NCI-H1105 (cell line): ENCODE measurements around the gene ZSWIM7.
"Not testable (repeated sequence)": the region's sequence is repeated elsewhere in the genome, so short reads cannot be mapped to it uniquely, and the experiment has no call there.

Source experiments
- DNase-seq: peaks from one replicate; lab custom pipeline; 2025; lab: John Stamatoyannopoulos, UW

The ZSWIM7 gene

GRCh38 chr17:15957608-15958307 is 41.7 kb downstream of the ZSWIM7 start:
- no peak for DNase-seq

DNA sequence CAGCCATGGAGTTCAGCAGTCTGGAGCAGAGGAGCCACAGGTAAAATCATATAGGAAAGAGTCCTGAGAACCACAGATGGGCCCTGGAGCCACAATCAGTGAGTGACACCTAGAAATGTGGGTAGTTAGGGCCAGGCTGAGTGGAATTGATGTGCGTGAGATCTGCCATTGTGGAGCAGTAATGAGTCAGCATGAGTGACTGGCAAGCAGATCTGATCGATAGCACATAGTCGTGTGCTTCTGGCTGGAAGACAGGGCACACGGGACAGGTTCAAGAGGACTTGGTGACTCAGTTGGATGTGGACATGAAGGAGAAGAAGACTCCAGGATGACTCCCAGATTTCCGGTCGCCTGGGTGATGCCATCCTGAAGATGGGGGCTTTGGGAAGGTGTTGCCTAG is 42.3 kb downstream of the ZSWIM7 start:
- DNase-seq: no peak

DNA sequence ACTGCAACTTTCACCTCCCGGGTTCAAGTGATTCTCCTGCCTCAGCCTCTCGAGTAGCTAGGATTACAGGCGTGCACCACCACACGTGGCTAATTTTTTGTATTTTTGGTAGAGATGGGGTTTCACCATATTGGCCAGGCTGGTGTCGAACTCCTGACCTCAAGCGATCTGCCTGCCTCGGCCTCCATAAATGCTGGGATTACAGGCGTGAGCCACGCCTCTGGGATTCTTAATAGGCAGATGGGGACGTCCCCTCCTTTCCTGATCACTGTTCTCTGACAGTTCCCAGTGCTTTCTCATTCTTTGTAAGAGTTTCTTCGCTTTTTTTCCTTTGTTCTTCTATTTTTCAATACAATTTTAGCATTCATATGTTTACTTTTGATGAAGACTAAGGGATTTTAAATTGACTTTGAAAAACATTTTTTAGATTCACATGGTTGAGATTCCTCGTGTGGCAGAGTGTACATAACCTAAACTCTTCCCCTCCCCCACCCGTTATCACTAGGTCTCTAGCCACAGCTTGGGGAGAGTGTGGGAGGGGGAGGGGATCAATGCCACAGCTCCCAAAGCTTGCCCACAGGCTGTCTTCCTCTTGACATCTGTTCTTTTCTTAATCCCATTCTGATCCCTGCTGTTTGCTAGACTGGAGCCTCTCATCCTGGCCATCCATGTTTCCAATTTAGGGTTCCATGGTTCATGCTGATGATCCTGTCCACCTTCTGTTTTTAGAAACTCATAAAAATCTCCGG is 43.5 kb downstream of the ZSWIM7 start:
- DNase-seq: no peak

- no peak for DNase-seq
These were observed 45.3 kb downstream of the ZSWIM7 start for GRCh38 chr17:15954222-15954621.

- DNase-seq: no peak
These were observed 46.4 kb downstream of the ZSWIM7 start for GRCh38 chr17:15952916-15953790.

DNA sequence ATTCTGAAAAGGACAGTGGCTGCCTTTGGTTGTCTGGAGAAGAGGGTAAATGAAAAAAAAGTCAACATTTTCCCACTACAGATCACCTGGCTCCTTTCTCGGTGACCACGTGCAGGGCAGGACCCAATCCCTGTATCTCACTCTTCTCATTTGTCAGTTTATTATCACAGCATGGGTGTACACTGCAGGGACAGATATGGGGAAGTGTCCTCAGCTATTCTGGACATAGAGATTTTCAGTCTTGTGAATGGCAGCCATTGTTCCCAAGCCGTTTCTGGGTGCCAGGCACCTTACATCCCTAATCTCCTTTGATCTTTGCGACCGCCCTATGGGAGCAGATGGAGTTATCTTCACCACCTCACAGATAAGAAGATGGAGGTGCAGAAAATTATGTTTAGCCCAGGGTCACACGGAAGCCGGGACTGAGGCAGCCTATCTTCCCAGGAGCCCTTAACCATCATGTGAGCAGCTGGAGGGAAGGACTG is 47.4 kb downstream of the ZSWIM7 start:
- DNase-seq: no peak

DNA sequence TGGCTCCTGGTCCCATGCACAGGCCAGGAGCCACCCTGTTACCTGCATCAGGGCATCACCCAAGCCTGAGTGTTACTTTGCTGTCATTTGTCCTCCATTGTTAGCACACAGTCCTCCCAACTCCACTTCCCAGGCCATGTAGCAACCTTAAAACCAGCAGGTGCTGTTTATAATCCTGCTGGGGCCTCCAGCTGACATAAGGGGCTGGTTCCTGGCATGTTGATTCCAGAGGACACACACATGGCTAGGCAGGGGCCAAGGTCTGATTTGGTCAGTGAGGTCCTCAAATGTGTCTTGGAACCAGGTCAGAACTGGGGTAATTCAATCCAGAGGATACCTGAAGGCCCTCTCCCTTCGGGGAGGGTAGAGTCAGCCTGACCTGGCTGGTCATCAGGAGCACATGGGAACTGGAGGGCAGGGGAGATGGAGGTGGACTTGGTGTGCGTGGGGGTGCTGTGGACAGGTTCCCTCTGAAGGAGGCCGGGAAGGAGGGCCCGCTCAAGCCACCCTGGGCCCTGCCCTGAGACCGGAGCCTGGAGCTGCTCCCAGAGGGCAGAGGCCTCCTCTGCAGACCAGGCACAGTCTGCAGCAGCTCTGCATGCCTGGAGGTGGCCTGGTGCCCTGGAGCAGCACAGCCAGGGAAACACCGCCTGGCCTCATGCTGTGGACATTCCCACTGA is 48.0 kb downstream of the ZSWIM7 start:
- no peak for DNase-seq

DNA sequence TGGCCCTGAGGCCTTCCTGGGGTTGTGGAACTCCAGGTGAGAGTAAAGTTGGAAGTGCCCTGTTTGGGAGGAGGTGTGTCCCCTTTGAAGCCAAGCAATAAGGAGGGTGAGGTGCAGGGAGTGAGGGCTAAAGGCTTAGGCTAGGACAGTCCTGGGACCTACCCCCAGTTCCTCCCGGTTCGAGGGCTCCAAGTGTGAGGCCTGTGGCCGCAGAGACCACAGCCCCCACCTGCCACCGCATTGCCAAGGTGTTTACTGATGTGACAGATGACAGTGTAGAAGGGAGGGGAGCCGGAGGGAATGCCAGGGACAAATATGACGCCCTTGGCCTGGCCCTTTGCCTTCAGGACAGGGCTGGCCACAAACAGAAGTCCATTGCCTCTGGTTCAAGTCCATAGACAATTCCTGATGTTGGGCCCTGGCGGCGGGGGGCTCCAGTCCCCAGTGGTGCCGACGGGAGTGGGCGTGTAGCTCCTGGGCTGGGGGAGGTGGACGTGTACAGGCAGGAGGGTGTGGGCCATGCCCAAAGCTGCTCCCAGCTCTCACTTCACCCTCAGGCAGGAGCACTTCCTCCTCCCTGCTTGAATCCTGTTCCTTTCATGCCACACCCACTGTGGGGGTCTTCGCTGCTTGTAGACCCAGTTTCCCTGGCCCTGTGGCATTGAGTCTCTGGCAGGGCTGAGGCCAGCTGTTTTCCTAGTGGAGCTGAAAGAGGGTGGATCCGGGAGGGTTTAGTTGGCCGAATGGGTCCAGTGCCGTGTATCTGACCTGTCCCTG is 51.3 kb downstream of the ZSWIM7 start:
- no peak for DNase-seq

- DNase-seq: no peak
These were observed 52.2 kb downstream of the ZSWIM7 start for GRCh38 chr17:15947271-15947670.

DNA sequence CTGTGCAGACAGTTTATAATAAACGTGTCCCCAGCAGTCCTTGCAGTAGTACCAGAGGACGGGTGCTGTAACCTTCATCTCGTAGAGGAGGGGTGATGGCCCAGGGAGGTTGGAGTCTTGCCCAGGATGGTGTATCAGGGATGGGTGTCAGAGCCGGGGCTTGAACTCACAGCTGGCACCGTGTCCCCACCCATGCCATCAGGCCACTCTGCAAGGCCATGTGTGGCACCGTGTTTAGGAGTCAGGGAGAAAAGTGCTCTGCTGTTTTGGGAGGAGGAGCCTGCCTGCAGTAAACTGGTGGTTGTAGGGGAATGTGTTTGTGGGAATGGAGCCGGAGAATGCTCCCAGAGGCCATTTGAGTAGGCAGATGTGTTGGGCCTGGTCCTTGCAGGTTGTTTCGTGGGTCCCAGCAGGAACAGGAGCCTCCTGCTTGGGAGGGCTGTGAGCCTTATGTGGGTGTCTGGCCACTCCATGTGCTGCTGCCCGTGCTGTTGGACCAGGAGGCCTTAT is 52.8 kb downstream of the ZSWIM7 start:
- no peak for DNase-seq

- DNase-seq: no peak
These were observed 53.8 kb downstream of the ZSWIM7 start for GRCh38 chr17:15945527-15946191.

GRCh38 chr17:15944759-15945526 is 54.6 kb downstream of the ZSWIM7 start, which contains the start of gene ADORA2B:
Gene ADORA2B, plus strand, starts transcription at chr17:15945130. Its CDS starts 119 bp downstream, at chr17:15945249.
- DNase-seq: peak; percentile 57

GRCh38 chr17:15943971-15944758 is 55.3 kb downstream of the ZSWIM7 start:
- DNase-seq: no peak

DNA sequence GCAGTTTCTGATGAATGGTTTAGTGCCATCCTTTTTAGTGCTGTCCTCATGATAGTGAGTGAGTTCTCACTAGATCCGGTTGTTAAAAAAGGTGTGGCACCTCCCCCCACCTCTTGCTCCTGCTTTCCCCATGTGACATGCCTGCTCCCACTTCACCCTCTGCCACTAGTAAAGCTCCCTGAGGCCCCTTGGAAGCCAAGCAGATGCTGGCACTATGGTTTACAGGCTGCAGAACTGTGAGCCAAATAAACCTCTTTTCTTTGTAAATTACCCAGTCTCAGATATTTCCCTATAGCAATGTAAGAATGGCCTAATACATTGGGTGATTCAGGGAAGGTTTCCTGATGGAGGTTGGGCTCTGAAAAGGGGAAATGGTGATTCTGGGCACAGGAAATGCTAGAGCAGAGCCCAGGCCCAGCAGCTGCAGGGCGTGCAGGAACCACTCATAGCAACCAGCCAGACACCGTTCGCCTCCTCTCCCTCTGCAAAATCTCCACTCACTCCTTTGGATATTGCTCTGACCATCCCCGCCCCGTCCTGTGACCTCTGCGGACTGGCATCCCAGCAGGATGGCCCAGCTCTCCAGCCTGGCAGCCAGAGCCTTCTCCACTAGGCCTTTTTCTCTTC is 57.2 kb downstream of the ZSWIM7 start:
- no peak for DNase-seq

DNA sequence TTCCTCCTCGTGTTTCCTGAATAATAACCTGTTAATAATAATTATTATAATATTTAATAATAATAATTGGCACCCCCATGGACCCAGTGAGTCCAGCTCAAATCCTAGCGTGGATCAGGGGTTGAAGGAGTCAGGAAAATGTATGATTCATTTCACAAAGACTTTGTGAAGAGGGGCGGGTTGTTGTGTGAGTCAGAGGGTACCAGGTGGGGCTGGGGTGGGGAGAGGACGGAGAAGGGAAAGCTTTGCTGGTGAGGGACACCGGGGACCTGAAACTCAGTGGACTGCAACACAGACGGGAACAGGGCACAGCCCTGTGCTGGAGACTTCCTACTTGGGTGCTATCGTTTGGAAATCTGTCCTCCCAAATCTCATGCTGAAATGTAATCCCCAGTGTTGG is 57.7 kb downstream of the ZSWIM7 start:
- DNase-seq: no peak

DNA sequence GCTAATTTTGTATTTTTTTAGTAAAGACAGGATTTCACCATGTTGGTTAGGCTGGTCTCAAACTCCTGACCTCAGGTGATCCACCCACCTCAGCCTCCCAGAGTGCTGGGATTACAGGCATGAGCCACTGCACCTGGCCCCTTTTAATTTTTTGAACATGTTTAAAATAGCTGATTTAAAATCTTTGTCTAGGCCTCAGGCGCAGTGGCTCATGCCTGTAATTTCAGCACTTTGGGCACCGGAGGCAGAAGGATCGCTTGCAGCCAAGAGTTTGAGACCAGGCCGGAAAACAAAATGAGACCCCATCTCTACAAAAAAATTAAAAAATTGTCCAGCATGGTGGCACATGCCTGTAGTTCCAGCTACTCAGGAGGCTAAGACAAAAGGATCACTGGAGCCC is 63.0 kb downstream of the ZSWIM7 start:
- DNase-seq: not testable (repeated sequence)

GRCh38 chr17:15935891-15936290 is 63.6 kb downstream of the ZSWIM7 start:
- no peak for DNase-seq

- DNase-seq: no peak
These were observed 64.6 kb downstream of the ZSWIM7 start for GRCh38 chr17:15934866-15935265.
